Tibial nerve (tissue), 4 donors: Measurements from ENCODE around the gene TLE1. TPM values are rescaled to one million over a fixed set of nuclear protein-coding genes. Genes with fewer than 3 reads are reported as not detected.
A peak's percentile ranks its signal among the peaks of the same experiment; 100 is the strongest.

Experiments
- DNase-seq, 2 donors: peaks; one replicate each; pipeline ENCODE4 v3.0.0-alpha.2; 2019; ENCODE audit warnings: low spot score in 2 of 2
- H3K27ac ChIP-seq, 4 donors: fragments of 200-600 bp; sonication (generic) in 3 of 4; one replicate each; pipeline ENCODE4 v1.5.1; 2017 to 2019; ENCODE audit warnings: mild to moderate bottlenecking in 1 of 4
- H3K27me3 ChIP-seq, 2 donors: fragments of 200-600 bp; sonication (generic) in 1 of 2; one replicate each; pipeline versions ENCODE4 v1.5.1 to v1.6.0; 2017 to 2019
- H3K36me3 ChIP-seq, 3 donors: fragments of 200-600 bp; sonication (generic); one replicate each; pipeline ENCODE4 v1.5.1; 2018 to 2019
- H3K4me1 ChIP-seq, 4 donors: fragments of 200-600 bp; sonication (generic) in 3 of 4; one replicate each; pipeline ENCODE4 v1.5.1; 2017 to 2019
- H3K4me3 ChIP-seq, 4 donors: fragments of 200-600 bp; sonication (generic) in 3 of 4; one replicate each; pipeline ENCODE4 v1.5.1; 2017 to 2019; ENCODE audit warnings: mild to moderate bottlenecking in 1 of 4, moderate library complexity in 1 of 4
- H3K9me3 ChIP-seq, 4 donors: fragments of 200-600 bp; sonication (generic) in 3 of 4; one replicate each; pipeline ENCODE4 v1.5.1; 2017 to 2019
- EP300 ChIP-seq, 2 donors: sonication (generic); formaldehyde crosslinking; IDR thresholded peaks; one replicate each; pipeline ENCODE4 v1.6.1; 2017; ENCODE audit warnings: antibody characterized with exemption in 2 of 2, mild to moderate bottlenecking in 1 of 2
- POLR2A ChIP-seq, 2 donors: fragments of 450-650 bp; IDR thresholded peaks; one replicate each; pipeline ENCODE4 v1.6.1; 2017; ENCODE audit warnings: antibody characterized with exemption in 2 of 2, mild to moderate bottlenecking in 2 of 2, moderate library complexity in 2 of 2
- WGBS, 2 donors: methylation state at CpG; one replicate each; pipeline ENCODE4 v1.1.5; 2018; 5-methylcytosine and 5-hydroxymethylcytosine counted together
- total RNA-seq, 4 donors: library from RNA; depleted of rRNA; stranded (reverse); fragments of >200 nt; gene quantifications; one replicate each; pipeline ENCODE4 v1.1.0, GENCODE V29; 2016
- TF ChIP-seq, protein P1 (sequence below), 5 experiments: fragments of 200-600 bp in 3 of 5; fragments of 450-650 bp in 2 of 5; sonication (generic) in 3 of 5; IDR thresholded peaks; one replicate each; pipeline ENCODE4 v1.5.1; 2016 to 2019; ENCODE audit warnings: antibody characterized with exemption in 5 of 5, mild to moderate bottlenecking in 3 of 5, moderate library complexity in 2 of 5

TLE1 gene
- total RNA-seq, 4 donors from 2014 or later = 81.8 to 107 (median 94.7) TPM

DNA sequence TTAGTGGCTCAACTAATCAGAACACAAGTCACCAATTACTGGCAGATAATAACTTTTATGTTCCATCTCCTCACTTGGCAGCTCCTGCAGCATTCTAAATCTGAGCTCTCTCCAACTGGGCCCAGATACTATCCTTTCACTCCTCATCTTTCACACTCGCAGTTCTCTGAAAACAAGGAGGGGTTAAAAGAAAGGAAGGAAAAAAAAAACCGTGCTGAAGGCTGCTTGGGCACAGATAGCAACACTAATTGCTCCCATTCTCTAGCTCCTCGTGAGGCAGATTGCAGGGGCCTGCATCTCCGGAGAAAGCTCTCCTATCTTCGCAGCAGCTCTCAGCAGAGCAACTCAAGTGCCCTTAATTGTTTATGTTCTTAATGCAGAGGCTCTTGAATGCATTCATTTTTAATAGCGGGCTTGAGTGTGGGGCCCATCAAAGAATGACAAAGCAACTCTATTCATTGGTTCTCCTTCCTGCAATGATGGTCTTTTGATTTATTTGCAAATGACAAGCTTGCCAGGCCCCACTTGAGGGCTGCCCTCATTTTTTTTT is 23.9 kb downstream of the TLE1 start:
- no peak overlapping the region for H3K4me3 ChIP-seq
- no peak for TF ChIP-seq EP300 (IDR thresholded peaks at IDR 0.05)
- TF ChIP-seq, protein P1, sequence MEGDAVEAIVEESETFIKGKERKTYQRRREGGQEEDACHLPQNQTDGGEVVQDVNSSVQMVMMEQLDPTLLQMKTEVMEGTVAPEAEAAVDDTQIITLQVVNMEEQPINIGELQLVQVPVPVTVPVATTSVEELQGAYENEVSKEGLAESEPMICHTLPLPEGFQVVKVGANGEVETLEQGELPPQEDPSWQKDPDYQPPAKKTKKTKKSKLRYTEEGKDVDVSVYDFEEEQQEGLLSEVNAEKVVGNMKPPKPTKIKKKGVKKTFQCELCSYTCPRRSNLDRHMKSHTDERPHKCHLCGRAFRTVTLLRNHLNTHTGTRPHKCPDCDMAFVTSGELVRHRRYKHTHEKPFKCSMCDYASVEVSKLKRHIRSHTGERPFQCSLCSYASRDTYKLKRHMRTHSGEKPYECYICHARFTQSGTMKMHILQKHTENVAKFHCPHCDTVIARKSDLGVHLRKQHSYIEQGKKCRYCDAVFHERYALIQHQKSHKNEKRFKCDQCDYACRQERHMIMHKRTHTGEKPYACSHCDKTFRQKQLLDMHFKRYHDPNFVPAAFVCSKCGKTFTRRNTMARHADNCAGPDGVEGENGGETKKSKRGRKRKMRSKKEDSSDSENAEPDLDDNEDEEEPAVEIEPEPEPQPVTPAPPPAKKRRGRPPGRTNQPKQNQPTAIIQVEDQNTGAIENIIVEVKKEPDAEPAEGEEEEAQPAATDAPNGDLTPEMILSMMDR (IDR thresholded peaks at IDR 0.05) = no peak
- TF ChIP-seq POLR2A (IDR thresholded peaks at IDR 0.05) = no peak
- H3K4me1 ChIP-seq = peaks cover 0 to 71% (median 35%) of the 10 kb centered on the region in 4 donors
- H3K27me3 ChIP-seq = no peaks in the 10 kb centered on the region
- 16 to 22% methylated on average over 6 of the region's 6 CpGs for WGBS, 2 donors
- peak overlapping the region in 3 of 4 donors; percentile 7 to 35 (median 26) for H3K27ac ChIP-seq
- no peaks in the 10 kb centered on the region for H3K9me3 ChIP-seq
- no peak for DNase-seq
- no peaks in the 10 kb centered on the region for H3K36me3 ChIP-seq

DNA sequence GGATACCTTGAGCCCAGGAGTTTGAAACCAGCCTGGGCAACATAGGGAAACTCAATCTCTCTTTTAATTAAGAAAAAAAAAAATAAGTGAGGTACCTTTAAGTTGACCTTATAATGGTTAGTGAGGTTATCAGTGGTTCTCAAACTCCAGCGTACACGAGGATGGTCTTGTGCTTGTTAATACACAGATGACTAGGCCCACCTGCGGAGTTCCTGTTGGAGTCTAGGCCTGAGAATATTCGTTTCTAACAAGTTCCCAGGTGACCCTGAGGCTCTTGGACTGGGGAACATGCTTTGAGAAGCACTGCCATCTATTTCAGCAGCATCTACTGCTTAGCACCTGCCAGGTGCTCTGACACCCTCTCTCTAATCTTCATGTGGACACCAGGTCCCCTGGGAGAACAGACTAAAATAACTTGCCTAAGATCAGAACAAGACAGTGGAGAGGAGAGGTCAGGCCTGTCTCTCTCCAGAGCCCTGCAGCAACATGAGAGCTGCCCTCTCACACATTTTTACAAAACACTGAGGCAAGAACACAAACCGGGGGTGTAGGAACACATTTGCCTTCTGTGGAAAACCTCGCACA is 24.6 kb downstream of the TLE1 start:
- H3K36me3 ChIP-seq = no peaks in the 10 kb centered on the region
- peaks cover 0 to 64% (median 34%) of the 10 kb centered on the region in 4 donors for H3K4me1 ChIP-seq
- 48 to 49% methylated on average over 6 of the region's 6 CpGs for WGBS, 2 donors
- TF ChIP-seq EP300 (IDR thresholded peaks at IDR 0.05) (no peak), POLR2A (IDR thresholded peaks at IDR 0.05) (no peak)
- TF ChIP-seq, protein P1 (IDR thresholded peaks at IDR 0.05) = no peak
- H3K27ac ChIP-seq = peak overlapping the region in 3 of 4 donors; percentile 7 to 35 (median 26)
- H3K4me3 ChIP-seq = no peak overlapping the region
- DNase-seq = no peak
- no peaks in the 10 kb centered on the region for H3K27me3 ChIP-seq
- no peaks in the 10 kb centered on the region for H3K9me3 ChIP-seq

DNA sequence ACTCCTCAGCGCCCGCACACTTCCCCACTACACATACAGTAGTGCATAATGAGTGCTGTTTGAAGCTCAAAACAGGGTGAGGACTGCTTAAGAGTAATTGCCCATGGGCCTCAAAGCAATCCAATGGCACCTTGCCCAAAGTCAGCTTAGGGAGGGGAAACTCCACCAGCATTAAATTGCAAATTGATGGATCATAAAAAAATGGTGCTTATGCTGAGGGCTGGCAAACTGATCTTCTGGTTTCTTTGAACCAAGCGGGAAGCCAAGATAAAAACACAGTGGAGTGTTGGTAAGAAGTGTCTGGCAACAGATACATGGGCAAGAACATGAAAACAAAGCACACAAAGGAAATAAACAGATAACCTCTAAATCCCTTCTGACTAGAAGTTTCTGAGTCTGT is 28.0 kb downstream of the TLE1 start:
- TF ChIP-seq, protein P1 (IDR thresholded peaks at IDR 0.05) = no peak
- TF ChIP-seq POLR2A (IDR thresholded peaks at IDR 0.05) (no peak), EP300 (IDR thresholded peaks at IDR 0.05) (no peak)
- H3K9me3 ChIP-seq = no peaks in the 10 kb centered on the region
- DNase-seq = no peak
- no peaks in the 10 kb centered on the region for H3K27me3 ChIP-seq
- no peak overlapping the region for H3K4me3 ChIP-seq
- peak overlapping the region in 1 of 4 donors; percentile 31 for H3K27ac ChIP-seq
- no peaks in the 10 kb centered on the region for H3K36me3 ChIP-seq
- 82 to 83% methylated on average over 3 of the region's 3 CpGs for WGBS, 2 donors
- peaks cover 0 to 51% (median 24%) of the 10 kb centered on the region in 4 donors for H3K4me1 ChIP-seq

DNA sequence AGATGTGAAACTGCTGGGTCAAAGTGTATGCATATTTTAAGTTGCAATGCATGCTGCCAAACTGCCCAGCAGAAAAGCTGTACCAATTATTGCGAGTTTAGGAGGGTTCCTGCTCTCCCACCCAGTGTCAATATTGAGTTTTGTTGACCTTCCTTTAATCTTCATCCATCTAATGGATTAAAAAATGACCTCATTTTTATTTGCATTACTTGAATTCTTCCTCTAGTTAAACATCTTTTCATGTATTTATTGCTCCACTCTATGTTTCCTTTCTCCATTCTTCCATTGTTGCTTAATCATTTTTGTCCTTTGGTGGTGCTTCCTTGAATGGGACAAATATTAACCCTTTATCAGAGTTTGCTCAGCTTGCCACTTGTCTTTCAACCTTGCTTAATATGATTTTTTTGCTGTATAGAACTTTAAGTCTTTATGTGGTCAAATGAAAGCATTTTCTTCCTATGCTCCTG is 32.4 kb downstream of the TLE1 start:
- peaks cover 0 to 42% (median 21%) of the 10 kb centered on the region in 4 donors for H3K4me1 ChIP-seq

More for the DNA sequence above, 32.4 kb downstream of the TLE1 start:
- peaks cover 0 to 4% (median under 1%) of the 10 kb centered on the region in 3 donors for H3K36me3 ChIP-seq
- DNase-seq = no peak
- no peak overlapping the region for H3K4me3 ChIP-seq
- 35 to 43% methylated on average over 1 of the region's 1 CpG for WGBS, 2 donors
- TF ChIP-seq EP300 (IDR thresholded peaks at IDR 0.05) (no peak), POLR2A (IDR thresholded peaks at IDR 0.05) (no peak)
- TF ChIP-seq, protein P1 (IDR thresholded peaks at IDR 0.05) = no peak
- no peaks in the 10 kb centered on the region for H3K27me3 ChIP-seq
- H3K9me3 ChIP-seq = no peaks in the 10 kb centered on the region
- no peak overlapping the region for H3K27ac ChIP-seq
